GM18505 (cell line): Measurements from ENCODE around the gene VILL.

Source experiments
- ATAC-seq: cut with Tn5 transposase; IDR thresholded peaks from one replicate; pipeline ENCODE4 v1.9.1; 2021; ENCODE audit not compliant: unreplicated experiment
- POLR2A ChIP-seq: IDR thresholded peaks from 4 replicates; pipeline ENCODE4 v1.6.1; 2011; ENCODE audit warnings: borderline replicate concordance; ENCODE audit not compliant: insufficient read depth, insufficient read length; ENCODE audit errors: extremely low read depth

VILL gene

GRCh38 chr3:37990527-37990926 is at the start of gene VILL:
Gene VILL (plus strand): TSS chr3:37990786. CDS start chr3:37993673, 2,887 bp downstream.
- no peak for ATAC-seq

GRCh38 chr3:37941608-37942508 is 48.7 kb upstream of the VILL start:
- no peak for ATAC-seq
- TF ChIP-seq POLR2A, result no peak

More at GRCh38 chr3:37990527-37990926, at the start of gene VILL:
- TF ChIP-seq POLR2A, result no peak

GRCh38 chr3:37942646-37943045 is 47.9 kb upstream of the VILL start:
- no peak for TF ChIP-seq POLR2A
- ATAC-seq, result no peak

- no peak for TF ChIP-seq POLR2A
- no peak for ATAC-seq
These were observed 47.5 kb upstream of the VILL start for GRCh38 chr3:37943126-37943525.

GRCh38 chr3:37943631-37944314 is 46.8 kb upstream of the VILL start:
- TF ChIP-seq POLR2A, result no peak
- no peak for ATAC-seq

- no peak for TF ChIP-seq POLR2A
- no peak for ATAC-seq
These were observed 46.2 kb upstream of the VILL start for GRCh38 chr3:37944391-37944842.

- no peak for TF ChIP-seq POLR2A
- no peak for ATAC-seq
These were observed 45.3 kb upstream of the VILL start for GRCh38 chr3:37945156-37945806.

GRCh38 chr3:37945807-37946530 is 44.6 kb upstream of the VILL start:
- no peak for TF ChIP-seq POLR2A
- no peak for ATAC-seq

GRCh38 chr3:37946531-37946889 is 44.1 kb upstream of the VILL start:
- no peak for TF ChIP-seq POLR2A
- no peak for ATAC-seq

GRCh38 chr3:37949866-37950265 is 40.7 kb upstream of the VILL start:
- no peak for ATAC-seq
- TF ChIP-seq POLR2A, result no peak

- TF ChIP-seq POLR2A, result no peak
- ATAC-seq, result no peak
These were observed 38.0 kb upstream of the VILL start for GRCh38 chr3:37952564-37952963.

GRCh38 chr3:37953226-37953625 is 37.4 kb upstream of the VILL start:
- no peak for TF ChIP-seq POLR2A
- no peak for ATAC-seq
